HL-60 (cell line): ENCODE data around the gene ZNF460.

Source experiments
- DNase-seq, 2 experiments: peaks; one replicate each; pipeline ENCODE4 v3.0.0-alpha.2; 2010 to 2020; ENCODE audit warnings: low read depth in 1 of 2, low spot score in 1 of 2
- H3K27ac ChIP-seq: fragments of 250-450 bp; sonication (Bioruptor Pico); replicated peaks from 2 replicates; pipeline ENCODE4 v1.5.1; 2020; ENCODE audit warnings: mild to moderate bottlenecking, moderate library complexity
- H3K27me3 ChIP-seq: fragments of 250-450 bp; sonication (Bioruptor Pico); 2 replicates; pipeline ENCODE4 v1.5.1; 2021; ENCODE audit warnings: mild to moderate bottlenecking, moderate library complexity; ENCODE audit not compliant: insufficient read depth, poor library complexity, severe bottlenecking
- H3K4me3 ChIP-seq: replicated peaks from 2 replicates; pipeline ENCODE4 v1.5.1; 2011; ENCODE audit warnings: mild to moderate bottlenecking, control low read depth, low read length; ENCODE audit not compliant: insufficient read depth
- GABPA ChIP-seq: IDR thresholded peaks from 2 replicates; pipeline ENCODE4 v1.6.1; 2012; ENCODE audit warnings: low read depth
- POLR2AphosphoS5 ChIP-seq: IDR thresholded peaks from 2 replicates; pipeline ENCODE4 v1.6.1; 2012; ENCODE audit warnings: low read depth
- SPI1 ChIP-seq: IDR thresholded peaks from 2 replicates; pipeline ENCODE4 v1.6.1; 2012; ENCODE audit warnings: low read depth, mild to moderate bottlenecking, borderline replicate concordance
- TF ChIP-seq, protein P1 (sequence below): IDR thresholded peaks from one replicate; pipeline ENCODE4 v1.5.1; 2011; ENCODE audit warnings: low read length, control low read depth, inconsistent platforms; ENCODE audit not compliant: insufficient read depth
- TF ChIP-seq, protein P2 (sequence below): IDR thresholded peaks from 2 replicates; pipeline ENCODE4 v1.6.1; 2012; ENCODE audit warnings: low read depth; ENCODE audit not compliant: insufficient replicate concordance

Gene ZNF460

DNA sequence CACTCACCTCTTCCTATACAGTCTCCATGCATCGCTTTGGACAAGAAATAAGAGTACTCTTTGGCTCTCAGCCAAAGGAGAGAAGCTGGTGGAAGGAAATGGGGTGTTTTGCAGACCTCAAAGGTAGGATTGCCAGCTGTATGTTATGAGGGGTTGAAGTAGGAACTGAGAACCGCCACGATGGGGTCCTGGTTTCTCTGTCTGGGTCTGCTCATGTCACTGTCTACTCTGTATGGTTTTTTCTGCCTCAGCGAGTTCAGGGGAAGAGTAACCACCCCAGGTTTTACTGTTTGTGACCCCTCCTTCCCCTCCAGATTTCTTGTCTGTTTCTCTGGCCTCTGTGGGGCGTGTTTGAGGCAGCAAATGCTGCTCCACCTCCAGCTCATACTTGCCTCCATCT, 35.8 kb upstream of the ZNF460 start:
- no peak overlapping the region for H3K4me3 ChIP-seq
- H3K27me3 ChIP-seq, result no peaks in the 10 kb centered on the region
- TF ChIP-seq SPI1, result no peak
- TF ChIP-seq, protein P1, sequence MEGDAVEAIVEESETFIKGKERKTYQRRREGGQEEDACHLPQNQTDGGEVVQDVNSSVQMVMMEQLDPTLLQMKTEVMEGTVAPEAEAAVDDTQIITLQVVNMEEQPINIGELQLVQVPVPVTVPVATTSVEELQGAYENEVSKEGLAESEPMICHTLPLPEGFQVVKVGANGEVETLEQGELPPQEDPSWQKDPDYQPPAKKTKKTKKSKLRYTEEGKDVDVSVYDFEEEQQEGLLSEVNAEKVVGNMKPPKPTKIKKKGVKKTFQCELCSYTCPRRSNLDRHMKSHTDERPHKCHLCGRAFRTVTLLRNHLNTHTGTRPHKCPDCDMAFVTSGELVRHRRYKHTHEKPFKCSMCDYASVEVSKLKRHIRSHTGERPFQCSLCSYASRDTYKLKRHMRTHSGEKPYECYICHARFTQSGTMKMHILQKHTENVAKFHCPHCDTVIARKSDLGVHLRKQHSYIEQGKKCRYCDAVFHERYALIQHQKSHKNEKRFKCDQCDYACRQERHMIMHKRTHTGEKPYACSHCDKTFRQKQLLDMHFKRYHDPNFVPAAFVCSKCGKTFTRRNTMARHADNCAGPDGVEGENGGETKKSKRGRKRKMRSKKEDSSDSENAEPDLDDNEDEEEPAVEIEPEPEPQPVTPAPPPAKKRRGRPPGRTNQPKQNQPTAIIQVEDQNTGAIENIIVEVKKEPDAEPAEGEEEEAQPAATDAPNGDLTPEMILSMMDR, result no peak
- no peak for TF ChIP-seq GABPA
- TF ChIP-seq, protein P2, sequence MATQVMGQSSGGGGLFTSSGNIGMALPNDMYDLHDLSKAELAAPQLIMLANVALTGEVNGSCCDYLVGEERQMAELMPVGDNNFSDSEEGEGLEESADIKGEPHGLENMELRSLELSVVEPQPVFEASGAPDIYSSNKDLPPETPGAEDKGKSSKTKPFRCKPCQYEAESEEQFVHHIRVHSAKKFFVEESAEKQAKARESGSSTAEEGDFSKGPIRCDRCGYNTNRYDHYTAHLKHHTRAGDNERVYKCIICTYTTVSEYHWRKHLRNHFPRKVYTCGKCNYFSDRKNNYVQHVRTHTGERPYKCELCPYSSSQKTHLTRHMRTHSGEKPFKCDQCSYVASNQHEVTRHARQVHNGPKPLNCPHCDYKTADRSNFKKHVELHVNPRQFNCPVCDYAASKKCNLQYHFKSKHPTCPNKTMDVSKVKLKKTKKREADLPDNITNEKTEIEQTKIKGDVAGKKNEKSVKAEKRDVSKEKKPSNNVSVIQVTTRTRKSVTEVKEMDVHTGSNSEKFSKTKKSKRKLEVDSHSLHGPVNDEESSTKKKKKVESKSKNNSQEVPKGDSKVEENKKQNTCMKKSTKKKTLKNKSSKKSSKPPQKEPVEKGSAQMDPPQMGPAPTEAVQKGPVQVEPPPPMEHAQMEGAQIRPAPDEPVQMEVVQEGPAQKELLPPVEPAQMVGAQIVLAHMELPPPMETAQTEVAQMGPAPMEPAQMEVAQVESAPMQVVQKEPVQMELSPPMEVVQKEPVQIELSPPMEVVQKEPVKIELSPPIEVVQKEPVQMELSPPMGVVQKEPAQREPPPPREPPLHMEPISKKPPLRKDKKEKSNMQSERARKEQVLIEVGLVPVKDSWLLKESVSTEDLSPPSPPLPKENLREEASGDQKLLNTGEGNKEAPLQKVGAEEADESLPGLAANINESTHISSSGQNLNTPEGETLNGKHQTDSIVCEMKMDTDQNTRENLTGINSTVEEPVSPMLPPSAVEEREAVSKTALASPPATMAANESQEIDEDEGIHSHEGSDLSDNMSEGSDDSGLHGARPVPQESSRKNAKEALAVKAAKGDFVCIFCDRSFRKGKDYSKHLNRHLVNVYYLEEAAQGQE, result no peak
- no peak for TF ChIP-seq POLR2AphosphoS5
- no peak overlapping the region for H3K27ac ChIP-seq
- no peak for DNase-seq

DNA sequence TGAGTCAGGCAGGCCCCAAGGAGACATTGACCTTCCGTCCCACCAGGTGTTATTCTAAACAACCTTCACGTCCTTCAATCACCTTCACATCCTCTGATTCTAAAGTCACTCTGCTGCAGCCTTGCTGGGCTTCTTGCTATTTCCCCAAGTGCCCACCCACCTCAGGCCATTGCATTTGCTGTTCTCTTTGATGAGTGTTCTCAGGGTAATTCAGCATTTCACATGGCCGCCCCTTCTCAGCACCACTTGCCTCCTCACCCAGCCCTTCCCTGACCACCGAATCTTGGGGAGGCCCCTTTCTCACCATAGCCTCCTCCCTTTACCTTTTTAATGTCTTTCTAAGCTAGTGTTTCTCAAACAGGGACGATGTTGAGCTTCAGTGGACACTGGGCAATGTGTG, 35.2 kb upstream of the ZNF460 start:
- TF ChIP-seq, protein P1, result no peak
- TF ChIP-seq, protein P2, result no peak
- TF ChIP-seq GABPA (no peak), POLR2AphosphoS5 (no peak), SPI1 (no peak)
- no peaks in the 10 kb centered on the region for H3K27me3 ChIP-seq
- H3K27ac ChIP-seq, result no peak overlapping the region
- DNase-seq, result no peak
- H3K4me3 ChIP-seq, result no peak overlapping the region

DNA sequence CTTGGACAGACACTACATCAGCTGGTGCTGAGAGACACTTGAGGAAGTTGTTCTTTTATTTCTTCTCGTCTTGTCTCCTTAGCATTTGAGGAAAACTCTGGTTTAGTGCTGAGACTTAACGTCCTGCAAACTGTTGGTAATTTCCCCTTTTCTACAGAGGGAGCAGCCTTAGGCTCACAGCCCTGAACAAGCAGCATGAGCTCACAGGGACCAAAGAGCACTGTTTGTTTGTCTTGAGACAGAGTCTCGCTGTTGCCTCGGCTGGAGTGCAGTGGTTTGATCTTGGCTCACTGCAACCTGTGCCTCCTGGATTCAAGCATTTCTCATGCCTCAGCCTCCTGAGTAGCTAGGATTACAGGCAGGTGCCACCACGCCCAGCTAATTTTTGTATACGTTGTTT, 34.3 kb upstream of the ZNF460 start:
- TF ChIP-seq SPI1, result no peak
- TF ChIP-seq, protein P2, result no peak
- no peak for TF ChIP-seq GABPA
- TF ChIP-seq, protein P1, result no peak
- no peak for TF ChIP-seq POLR2AphosphoS5
- DNase-seq, result no peak

More for the DNA sequence above, 34.3 kb upstream of the ZNF460 start:
- H3K27ac ChIP-seq, result no peak overlapping the region
- H3K27me3 ChIP-seq, result no peaks in the 10 kb centered on the region
- H3K4me3 ChIP-seq, result no peak overlapping the region
